ENCODE data around the gene AIG1. TPM values are rescaled to one million over a fixed set of nuclear protein-coding genes. Genes with fewer than 3 reads are reported as not detected.

The AIG1 gene
- polyA plus RNA-seq, 1 experiment, result 65.1 TPM

- no peak for DNase-seq (ENCODE audit: low read depth, low spot score)
- CTCF ChIA-PET, result interaction anchor here (1.3 kb wide), 1 partner anchor 9 kb away, joined by 7 read pairs; no protein-coding TSS in a partner anchor
These were observed 268.2 kb downstream of the AIG1 start for GRCh38 chr6:143328876-143329275.

GRCh38 chr6:143329323-143329722 lies 268.6 kb downstream of the AIG1 start:
- ChIA-PET CTCF (interaction anchor here (1.3 kb wide), 1 partner anchor 9 kb away, joined by 7 read pairs; no protein-coding TSS in a partner anchor), POLR2A (no interaction called here)
- no peaks in the 10 kb centered on the region for H3K9me3 ChIP-seq (ENCODE audit: control insufficient read depth, insufficient read depth, low read length)
- no peak for DNase-seq (ENCODE audit: low read depth, low spot score)
- TF ChIP-seq, protein P1, sequence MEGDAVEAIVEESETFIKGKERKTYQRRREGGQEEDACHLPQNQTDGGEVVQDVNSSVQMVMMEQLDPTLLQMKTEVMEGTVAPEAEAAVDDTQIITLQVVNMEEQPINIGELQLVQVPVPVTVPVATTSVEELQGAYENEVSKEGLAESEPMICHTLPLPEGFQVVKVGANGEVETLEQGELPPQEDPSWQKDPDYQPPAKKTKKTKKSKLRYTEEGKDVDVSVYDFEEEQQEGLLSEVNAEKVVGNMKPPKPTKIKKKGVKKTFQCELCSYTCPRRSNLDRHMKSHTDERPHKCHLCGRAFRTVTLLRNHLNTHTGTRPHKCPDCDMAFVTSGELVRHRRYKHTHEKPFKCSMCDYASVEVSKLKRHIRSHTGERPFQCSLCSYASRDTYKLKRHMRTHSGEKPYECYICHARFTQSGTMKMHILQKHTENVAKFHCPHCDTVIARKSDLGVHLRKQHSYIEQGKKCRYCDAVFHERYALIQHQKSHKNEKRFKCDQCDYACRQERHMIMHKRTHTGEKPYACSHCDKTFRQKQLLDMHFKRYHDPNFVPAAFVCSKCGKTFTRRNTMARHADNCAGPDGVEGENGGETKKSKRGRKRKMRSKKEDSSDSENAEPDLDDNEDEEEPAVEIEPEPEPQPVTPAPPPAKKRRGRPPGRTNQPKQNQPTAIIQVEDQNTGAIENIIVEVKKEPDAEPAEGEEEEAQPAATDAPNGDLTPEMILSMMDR (IDR thresholded peaks at IDR 0.05; ENCODE audit: low read depth, low read length), result no peak
- H3K4me3 ChIP-seq (ENCODE audit: low read depth, low read length), result no peak overlapping the region
- no peaks in the 10 kb centered on the region for H3K27me3 ChIP-seq (ENCODE audit: control insufficient read depth, insufficient read depth, low read length)
- no peak overlapping the region for H3K27ac ChIP-seq (ENCODE audit: low read depth, low read length)

More at GRCh38 chr6:143328876-143329275, 268.2 kb downstream of the AIG1 start:
- POLR2A ChIA-PET, result no interaction called here
- H3K9me3 ChIP-seq (ENCODE audit: control insufficient read depth, insufficient read depth, low read length), result no peaks in the 10 kb centered on the region
- H3K27me3 ChIP-seq (ENCODE audit: control insufficient read depth, insufficient read depth, low read length), result no peaks in the 10 kb centered on the region
- TF ChIP-seq, protein P1 (IDR thresholded peaks at IDR 0.05; ENCODE audit: low read depth, low read length), result no peak
- H3K4me3 ChIP-seq (ENCODE audit: low read depth, low read length), result no peak overlapping the region
- H3K27ac ChIP-seq (ENCODE audit: low read depth, low read length), result no peak overlapping the region

DNA sequence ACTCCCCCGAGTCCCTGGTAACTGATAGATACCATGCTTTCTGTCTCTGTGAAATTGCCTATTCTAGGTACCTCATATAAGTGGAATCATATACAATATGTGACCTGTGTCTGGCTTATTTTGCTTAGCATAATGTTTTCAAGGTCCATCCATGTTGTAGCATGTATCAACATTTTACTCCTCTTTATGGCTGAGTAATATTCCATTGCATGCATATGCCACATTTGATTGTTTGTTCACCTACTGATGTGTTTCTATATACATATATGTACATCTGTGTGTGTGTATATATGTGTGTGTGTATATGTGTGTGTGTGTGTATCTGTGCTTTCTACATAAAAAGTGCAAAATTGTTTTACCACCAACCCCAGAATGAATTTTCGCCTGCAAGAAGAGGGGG lies 270.7 kb downstream of the AIG1 start:
- Histone ChIP-seq H3K4me3 (ENCODE audit: low read depth, low read length) (no peak overlapping the region), H3K27me3 (ENCODE audit: control insufficient read depth, insufficient read depth, low read length) (no peaks in the 10 kb centered on the region), H3K27ac (ENCODE audit: low read depth, low read length) (no peak overlapping the region), H3K9me3 (ENCODE audit: control insufficient read depth, insufficient read depth, low read length) (no peaks in the 10 kb centered on the region)
- DNase-seq (ENCODE audit: low read depth, low spot score), result no peak
- TF ChIP-seq, protein P1 (IDR thresholded peaks at IDR 0.05; ENCODE audit: low read depth, low read length), result no peak
- ChIA-PET CTCF (no interaction called here), POLR2A (no interaction called here)

GRCh38 chr6:143332153-143332845 lies 271.6 kb downstream of the AIG1 start:
- H3K27me3 ChIP-seq (ENCODE audit: control insufficient read depth, insufficient read depth, low read length), result no peaks in the 10 kb centered on the region
- ChIA-PET CTCF (no interaction called here), POLR2A (no interaction called here)
- TF ChIP-seq, protein P1 (IDR thresholded peaks at IDR 0.05; ENCODE audit: low read depth, low read length), result no peak
- DNase-seq (ENCODE audit: low read depth, low spot score), result no peak
- no peak overlapping the region for H3K27ac ChIP-seq (ENCODE audit: low read depth, low read length)
- H3K4me3 ChIP-seq (ENCODE audit: low read depth, low read length), result no peak overlapping the region
- no peaks in the 10 kb centered on the region for H3K9me3 ChIP-seq (ENCODE audit: control insufficient read depth, insufficient read depth, low read length)

GRCh38 chr6:143333081-143333480 lies 272.4 kb downstream of the AIG1 start:
- POLR2A ChIA-PET, result no interaction called here
- Histone ChIP-seq H3K9me3 (ENCODE audit: control insufficient read depth, insufficient read depth, low read length) (peaks cover 4% of the 10 kb centered on the region), H3K4me3 (ENCODE audit: low read depth, low read length) (no peak overlapping the region), H3K27ac (ENCODE audit: low read depth, low read length) (no peak overlapping the region), H3K27me3 (ENCODE audit: control insufficient read depth, insufficient read depth, low read length) (no peaks in the 10 kb centered on the region)
- CTCF ChIA-PET, result interaction anchor here (0.5 kb wide), 1 partner anchor 100 kb away, joined by 4 read pairs; no protein-coding TSS in a partner anchor
- TF ChIP-seq, protein P1 (IDR thresholded peaks at IDR 0.05; ENCODE audit: low read depth, low read length), result no peak
- no peak for DNase-seq (ENCODE audit: low read depth, low spot score)

Data from AG04450 (cell line).